Gastroesophageal sphincter (tissue), 4 donors: ENCODE data around the gene MEOX1. TPM values are rescaled to one million over a fixed set of nuclear protein-coding genes. Genes with fewer than 3 reads are reported as not detected.

Experiments used
- ATAC-seq: fragments of 150-250 bp; one replicate; pipeline ENCODE4 v1.9.1; 2016; ENCODE audit warnings: mild to moderate bottlenecking, moderate library complexity
- H3K27ac ChIP-seq, 4 donors: fragments of 200-600 bp; sonication (generic) in 3 of 4; 1 replicate in 3 of 4; 2 replicates in 1 of 4; pipeline ENCODE4 v1.5.1; 2016 to 2019
- H3K27me3 ChIP-seq: fragments of 200-600 bp; sonication (generic); one replicate; pipeline ENCODE4 v1.5.1; 2019
- H3K36me3 ChIP-seq, 2 donors: fragments of 200-600 bp; sonication (generic); one replicate each; pipeline ENCODE4 v1.5.1; 2019; ENCODE audit warnings: control low read depth in 1 of 2
- H3K4me1 ChIP-seq, 3 donors: fragments of 200-600 bp; sonication (generic); 1 replicate in 2 of 3; 2 replicates in 1 of 3; pipeline ENCODE4 v1.5.1; 2016 to 2019; ENCODE audit warnings: control low read depth in 2 of 3
- H3K4me3 ChIP-seq, 2 donors: fragments of 200-600 bp; sonication (generic); one replicate each; pipeline ENCODE4 v1.5.1; 2019; ENCODE audit warnings: mild to moderate bottlenecking in 1 of 2, moderate library complexity in 1 of 2
- H3K9me3 ChIP-seq, 3 donors: fragments of 200-600 bp; sonication (generic); one replicate each; pipeline ENCODE4 v1.5.1; 2017 to 2019; ENCODE audit warnings: control low read depth in 2 of 3
- EP300 ChIP-seq: sonication (generic); formaldehyde crosslinking; IDR thresholded peaks from one replicate; pipeline ENCODE4 v1.6.1; 2017; ENCODE audit warnings: antibody characterized with exemption, mild to moderate bottlenecking
- POLR2A ChIP-seq, 2 donors: fragments of 450-650 bp; IDR thresholded peaks; one replicate each; pipeline ENCODE4 v1.6.1; 2017; ENCODE audit warnings: antibody characterized with exemption in 2 of 2, mild to moderate bottlenecking in 2 of 2, moderate library complexity in 1 of 2
- POLR2AphosphoS5 ChIP-seq: sonication (generic); formaldehyde crosslinking; IDR thresholded peaks from one replicate; pipeline ENCODE4 v1.6.1; 2017; ENCODE audit warnings: antibody characterized with exemption
- WGBS, 2 donors: methylation state at CpG; one replicate each; pipeline ENCODE4 v1.1.5; 2018; ENCODE audit warnings: low coverage in 1 of 2; 5-methylcytosine and 5-hydroxymethylcytosine counted together
- total RNA-seq, 4 donors: library from RNA; depleted of rRNA; stranded (reverse); fragments of >200 nt; gene quantifications; one replicate each; pipeline ENCODE4 v1.1.0, GENCODE V29; 2016
- TF ChIP-seq, protein P1 (sequence below), 4 experiments: fragments of 200-600 bp in 2 of 4; fragments of 450-650 bp in 2 of 4; sonication (generic) in 1 of 4; IDR thresholded peaks; one replicate each; pipeline ENCODE4 v1.5.1; 2017 to 2019; ENCODE audit warnings: antibody characterized with exemption in 4 of 4, mild to moderate bottlenecking in 2 of 4, moderate library complexity in 2 of 4

Gene MEOX1
- total RNA-seq, 4 donors from 2014 or later: 5.3 to 11.8 (median 7.6) TPM

DNA sequence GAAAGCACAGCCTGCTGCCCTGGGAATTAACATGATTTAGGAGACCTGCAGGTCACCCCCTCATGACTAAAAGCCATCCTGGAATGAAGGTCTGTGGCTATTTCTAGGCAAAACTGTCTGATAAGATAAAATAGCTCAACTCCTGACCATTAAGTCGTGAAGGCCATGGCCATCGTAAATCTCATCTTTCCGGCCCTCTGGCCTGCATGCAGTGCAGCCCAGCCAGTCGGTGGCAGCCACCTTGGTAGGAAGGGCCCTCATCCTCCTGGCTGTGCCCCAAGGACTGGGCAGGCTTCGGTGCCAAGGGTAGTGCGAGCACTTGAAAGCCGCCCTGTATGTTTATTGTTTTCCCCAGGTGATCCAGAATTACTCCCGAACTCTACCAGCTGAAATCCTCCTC, 18.2 kb upstream of the MEOX1 start:
- Histone ChIP-seq H3K4me1 (peaks cover 0 to 9% (median 0%) of the 10 kb centered on the region in 3 donors), H3K27ac (no peak overlapping the region), H3K4me3 (no peak overlapping the region), H3K27me3 (no peaks in the 10 kb centered on the region), H3K9me3 (no peaks in the 10 kb centered on the region), H3K36me3 (no peaks in the 10 kb centered on the region)
- WGBS, 2 donors: 52 to 87% methylated on average over 4 to 6 of the region's 8 CpGs
- TF ChIP-seq EP300 (no peak), POLR2A (IDR thresholded peaks at IDR 0.05) (no peak), POLR2AphosphoS5 (no peak)
- TF ChIP-seq, protein P1, sequence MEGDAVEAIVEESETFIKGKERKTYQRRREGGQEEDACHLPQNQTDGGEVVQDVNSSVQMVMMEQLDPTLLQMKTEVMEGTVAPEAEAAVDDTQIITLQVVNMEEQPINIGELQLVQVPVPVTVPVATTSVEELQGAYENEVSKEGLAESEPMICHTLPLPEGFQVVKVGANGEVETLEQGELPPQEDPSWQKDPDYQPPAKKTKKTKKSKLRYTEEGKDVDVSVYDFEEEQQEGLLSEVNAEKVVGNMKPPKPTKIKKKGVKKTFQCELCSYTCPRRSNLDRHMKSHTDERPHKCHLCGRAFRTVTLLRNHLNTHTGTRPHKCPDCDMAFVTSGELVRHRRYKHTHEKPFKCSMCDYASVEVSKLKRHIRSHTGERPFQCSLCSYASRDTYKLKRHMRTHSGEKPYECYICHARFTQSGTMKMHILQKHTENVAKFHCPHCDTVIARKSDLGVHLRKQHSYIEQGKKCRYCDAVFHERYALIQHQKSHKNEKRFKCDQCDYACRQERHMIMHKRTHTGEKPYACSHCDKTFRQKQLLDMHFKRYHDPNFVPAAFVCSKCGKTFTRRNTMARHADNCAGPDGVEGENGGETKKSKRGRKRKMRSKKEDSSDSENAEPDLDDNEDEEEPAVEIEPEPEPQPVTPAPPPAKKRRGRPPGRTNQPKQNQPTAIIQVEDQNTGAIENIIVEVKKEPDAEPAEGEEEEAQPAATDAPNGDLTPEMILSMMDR (IDR thresholded peaks at IDR 0.05): no peak
- ATAC-seq: no peak

DNA sequence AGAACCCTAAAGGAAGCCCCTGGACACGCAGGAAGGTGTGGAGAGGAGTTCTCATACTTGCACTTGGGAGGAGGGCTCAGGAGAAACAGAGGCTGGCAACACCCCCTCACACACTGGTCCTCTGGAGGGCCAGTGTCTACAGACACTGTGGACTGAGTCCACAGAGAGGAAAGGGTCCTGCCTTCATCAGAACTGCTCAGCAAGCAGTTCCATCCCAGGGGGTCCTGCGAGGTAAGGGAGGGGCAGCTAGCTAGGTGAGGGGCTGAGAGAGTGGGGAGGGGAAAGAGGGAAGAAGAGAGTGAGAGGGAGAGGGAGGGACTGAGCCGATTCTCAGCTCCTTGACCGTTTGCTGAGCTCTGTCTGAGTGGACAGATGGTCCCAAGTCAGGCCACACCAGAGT, 17.7 kb upstream of the MEOX1 start:
- TF ChIP-seq POLR2AphosphoS5 (no peak), POLR2A (IDR thresholded peaks at IDR 0.05) (no peak), EP300 (no peak)
- TF ChIP-seq, protein P1 (IDR thresholded peaks at IDR 0.05): no peak
- Histone ChIP-seq H3K9me3 (no peaks in the 10 kb centered on the region), H3K4me1 (peaks cover 0 to 9% (median 0%) of the 10 kb centered on the region in 3 donors), H3K27ac (no peak overlapping the region), H3K27me3 (no peaks in the 10 kb centered on the region), H3K4me3 (no peak overlapping the region), H3K36me3 (no peaks in the 10 kb centered on the region)
- ATAC-seq: no peak
- 27 to 38% methylated on average over 2 of the region's 4 CpGs for WGBS, 2 donors

DNA sequence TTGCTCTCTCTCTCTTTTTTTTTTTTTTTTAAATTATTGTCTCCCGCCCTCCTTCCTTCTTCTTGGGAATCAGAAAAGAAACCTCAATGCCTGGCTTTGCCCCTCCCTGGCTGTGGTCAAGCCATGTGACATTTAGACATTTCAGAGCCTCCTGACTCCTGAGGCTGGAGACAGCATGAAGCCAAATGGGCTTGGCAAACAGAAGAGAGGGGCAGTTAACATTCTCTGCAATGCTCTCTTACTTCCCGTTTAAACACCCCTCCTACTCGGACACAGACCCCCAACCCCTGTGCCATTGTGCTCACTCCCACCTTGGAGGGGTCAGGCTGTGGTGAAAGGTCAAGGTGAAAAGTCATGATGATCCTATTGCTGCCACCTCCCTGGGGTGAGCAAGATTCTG, 14.7 kb upstream of the MEOX1 start:
- no peak for ATAC-seq
- WGBS, 2 donors: no CpG with 5 or more reads among the region's 3 CpGs
- H3K36me3 ChIP-seq: no peaks in the 10 kb centered on the region
- H3K27ac ChIP-seq: no peak overlapping the region
- no peaks in the 10 kb centered on the region for H3K27me3 ChIP-seq
- TF ChIP-seq EP300: no peak
- TF ChIP-seq, protein P1 (IDR thresholded peaks at IDR 0.05): no peak
- no peak for TF ChIP-seq POLR2AphosphoS5
- TF ChIP-seq POLR2A (IDR thresholded peaks at IDR 0.05): no peak
- H3K4me3 ChIP-seq: no peak overlapping the region
- peaks cover 0 to 12% (median 0%) of the 10 kb centered on the region in 3 donors for H3K4me1 ChIP-seq
- no peaks in the 10 kb centered on the region for H3K9me3 ChIP-seq

DNA sequence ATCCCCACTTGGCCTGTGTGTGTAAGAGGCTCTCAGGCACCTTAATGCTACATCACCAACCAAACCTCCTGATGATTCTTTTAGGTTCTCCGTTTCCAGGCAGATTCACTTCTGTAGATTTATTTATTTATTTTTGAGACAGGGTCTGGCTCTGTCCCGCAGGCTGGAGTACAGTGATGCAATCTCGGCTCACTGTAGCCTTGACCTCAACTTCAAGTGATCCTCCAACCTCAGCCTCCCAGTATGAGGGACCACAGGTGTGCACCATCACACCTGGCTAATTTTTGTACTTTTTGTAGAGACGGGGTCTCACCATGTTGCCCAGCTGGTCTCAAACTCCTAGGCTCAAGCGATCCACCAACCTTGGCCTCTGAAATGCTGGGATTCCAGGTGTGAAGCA, 12.7 kb upstream of the MEOX1 start:
- WGBS, 2 donors: 89 to 93% methylated on average over 3 to 4 of the region's 5 CpGs
- TF ChIP-seq POLR2A (IDR thresholded peaks at IDR 0.05) (no peak), POLR2AphosphoS5 (no peak), EP300 (no peak)
- TF ChIP-seq, protein P1 (IDR thresholded peaks at IDR 0.05): no peak

DNA sequence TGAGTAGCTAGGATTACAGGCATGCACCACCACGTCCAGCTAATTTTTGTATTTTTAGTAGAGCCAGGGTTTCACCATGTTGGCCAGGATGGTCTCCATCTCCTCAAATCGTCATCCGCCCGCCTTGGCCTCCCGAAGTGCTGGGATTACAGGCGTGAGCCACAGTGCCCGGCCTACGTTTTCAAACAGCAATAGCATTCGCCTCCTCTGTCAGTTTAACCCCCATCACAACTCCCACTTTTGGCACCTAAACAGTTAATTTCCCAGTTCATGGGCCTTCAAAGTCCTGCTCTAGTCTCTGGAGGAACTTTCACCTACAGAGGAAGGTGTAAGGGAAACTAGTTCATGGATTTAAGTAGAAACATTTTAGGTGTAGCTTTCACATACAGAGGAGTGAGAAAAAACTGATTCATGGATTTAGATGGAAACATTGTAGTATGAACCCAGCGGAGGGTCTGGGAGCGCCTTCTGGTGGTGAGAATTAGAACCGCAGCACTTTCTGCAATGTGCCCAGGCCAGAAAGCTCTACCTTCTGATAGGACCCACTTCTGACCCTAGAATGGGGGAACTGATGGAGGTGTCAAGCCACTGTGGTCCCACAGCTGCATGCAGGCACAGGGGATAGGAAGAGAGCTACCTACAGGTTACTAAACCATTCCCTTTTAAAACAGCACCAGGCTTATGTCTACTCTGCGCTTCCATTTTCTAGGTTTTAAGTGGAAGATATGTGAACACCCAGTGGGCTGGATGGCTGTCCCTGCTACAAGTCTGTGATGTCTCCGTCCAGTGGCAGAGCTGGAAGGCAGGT, 12.0 kb upstream of the MEOX1 start:
- H3K4me1 ChIP-seq: peaks cover 0 to 30% (median 0%) of the 10 kb centered on the region in 3 donors
- no peaks in the 10 kb centered on the region for H3K27me3 ChIP-seq
- H3K36me3 ChIP-seq: no peaks in the 10 kb centered on the region
- H3K4me3 ChIP-seq: no peak overlapping the region
- H3K27ac ChIP-seq: no peak overlapping the region
- peak; percentile 58 for ATAC-seq
- H3K9me3 ChIP-seq: no peaks in the 10 kb centered on the region
- TF ChIP-seq EP300: no peak
- TF ChIP-seq, protein P1 (IDR thresholded peaks at IDR 0.05): peak; percentile 88 to 96 (median 92)
- 36 to 46% methylated on average over 11 of the region's 14 CpGs for WGBS, 2 donors

More for the DNA sequence above, 12.7 kb upstream of the MEOX1 start:
- Histone ChIP-seq H3K27me3 (no peaks in the 10 kb centered on the region), H3K9me3 (no peaks in the 10 kb centered on the region), H3K36me3 (no peaks in the 10 kb centered on the region), H3K4me1 (peaks cover 0 to 30% (median 0%) of the 10 kb centered on the region in 3 donors), H3K27ac (no peak overlapping the region), H3K4me3 (no peak overlapping the region)
- ATAC-seq: no peak
